RWPE1 (cell line): ENCODE data around the gene RPS14.

Source experiments
- CTCF ChIA-PET: fragments of 350-600 bp; sonication (Branson Sonifier 250); formaldehyde crosslinking; extraction: SDS; loops from one replicate; lab custom pipeline; 2021; lab: Yijun Ruan, JAX
- POLR2A ChIA-PET: fragments of 400-600 bp; formaldehyde crosslinking; extraction: SDS; loops from one replicate; lab custom pipeline; 2020; ENCODE audit warnings: antibody characterized with exemption; ENCODE audit not compliant: low non-redundant PET; lab: Yijun Ruan, JAX
- DNase-seq: peaks from one replicate; pipeline ENCODE4 v3.0.0; 2012; ENCODE audit warnings: low spot score
- H3K27ac ChIP-seq: fragments of 450-650 bp; 2 replicates; pipeline ENCODE4 v1.5.1; 2017
- CTCF ChIP-seq: fragments of 450-650 bp; conservative IDR thresholded peaks from 2 replicates; pipeline ENCODE4 v1.5.1; 2017; ENCODE audit warnings: low read depth, mild to moderate bottlenecking

Gene RPS14

GRCh38 chr5:150413176-150413901, 36.2 kb downstream of the RPS14 start:
- TF ChIP-seq CTCF, result no peak
- no peak overlapping the region for H3K27ac ChIP-seq
- ChIA-PET POLR2A (no interaction called here), CTCF (interaction anchor here (0.6 kb wide), 1 partner anchor 1321 kb away, joined by 3 read pairs; no protein-coding TSS in a partner anchor)
- DNase-seq, result no peak

- ChIA-PET POLR2A (no interaction called here), CTCF (interaction anchor here (2.0 kb wide), 1 partner anchor 24 kb away, joined by 9 read pairs; no protein-coding TSS in a partner anchor)
- peak; percentile 84 for DNase-seq
- no peak within 1 kb of the TSS for H3K27ac ChIP-seq
- TF ChIP-seq CTCF, result no peak
Observed at GRCh38 chr5:150412319-150413175, 37.0 kb downstream of the RPS14 start, which contains the start of gene CD74. CD74 (minus strand) TSS chr5:150412910; CDS start chr5:150412749, 161 bp downstream.

GRCh38 chr5:150411245-150411979, 38.1 kb downstream of the RPS14 start:
- TF ChIP-seq CTCF, result no peak
- DNase-seq, result no peak
- ChIA-PET POLR2A (no interaction called here), CTCF (interaction anchor here (0.7 to 2.0 kb wide), 2 partner anchors 25 to 109 kb away, joined by 4 to 9 read pairs; partner anchors contain the start of gene ARSI)
- H3K27ac ChIP-seq, result no peak overlapping the region

GRCh38 chr5:150410524-150411244, 38.9 kb downstream of the RPS14 start:
- DNase-seq, result peak; percentile 89
- CTCF ChIA-PET, result interaction anchor here (0.6 to 2.0 kb wide), 4 partner anchors 26 to 205 kb away, joined by 3 to 9 read pairs (median 4); partner anchors contain the start of gene ARSI
- no peak overlapping the region for H3K27ac ChIP-seq
- POLR2A ChIA-PET, result interaction anchor here (0.6 kb wide), 1 partner anchor 388 kb away, joined by 6 read pairs; no protein-coding TSS in a partner anchor
- no peak for TF ChIP-seq CTCF

GRCh38 chr5:150409638-150410523, 39.7 kb downstream of the RPS14 start:
- ChIA-PET POLR2A (no interaction called here), CTCF (interaction anchor here (0.7 to 2.0 kb wide), 2 partner anchors 26 to 65 kb away, joined by 3 to 9 read pairs; no protein-coding TSS in a partner anchor)
- no peak for TF ChIP-seq CTCF
- H3K27ac ChIP-seq, result no peak overlapping the region
- DNase-seq, result peak; percentile 99
